ENCODE data around the gene PRUNE1.

- TF ChIP-seq POLR2AphosphoS5 (IDR thresholded peaks at IDR 0.05; ENCODE audit: borderline replicate concordance, low read depth, low read length), result peak; percentile 52; the same call in 1 of the 2 replicates
- no peak for TF ChIP-seq FOXP2 (optimal IDR thresholded peaks at IDR 0.05; ENCODE audit: control extremely low read depth, extremely low read length, insufficient read depth)
Observed at GRCh38 chr1:151006327-151007052, 1.8 kb upstream of the PRUNE1 start, which contains the start of gene MINDY1.
